Neutrophil (primary cell): Measurements from ENCODE around the gene AIP.

Experiments
- H3K27ac ChIP-seq: fragments of 200-600 bp; sonication (generic); 2 replicates; pipeline ENCODE4 v1.5.1; 2016; ENCODE audit warnings: mild to moderate bottlenecking, moderate library complexity
- H3K27me3 ChIP-seq: fragments of 200-600 bp; sonication (generic); 2 replicates; pipeline ENCODE4 v1.6.0; 2016; ENCODE audit warnings: mild to moderate bottlenecking
- H3K36me3 ChIP-seq: fragments of 200-600 bp; sonication (generic); 2 replicates; pipeline ENCODE4 v1.5.1; 2017
- H3K4me1 ChIP-seq, 2 experiments: fragments of 200-600 bp in 1 of 2; sonication (generic) in 1 of 2; 1 replicate in 1 of 2; 2 replicates in 1 of 2; pipeline versions ENCODE4 v1.5.1 to v1.6.1; 2013 to 2016; ENCODE audit warnings: low read depth in 1 of 2, low read length in 1 of 2, mild to moderate bottlenecking in 1 of 2, moderate library complexity in 1 of 2; ENCODE audit not compliant: control insufficient read depth in 1 of 2, insufficient read depth in 1 of 2
- H3K4me3 ChIP-seq, 2 experiments: fragments of 200-600 bp in 1 of 2; sonication (generic) in 1 of 2; 1 replicate in 1 of 2; 2 replicates in 1 of 2; pipeline ENCODE4 v1.5.1; 2013 to 2016; ENCODE audit warnings: low read depth in 1 of 2, low read length in 1 of 2, mild to moderate bottlenecking in 1 of 2, moderate library complexity in 1 of 2
- H3K9me3 ChIP-seq: fragments of 200-600 bp; sonication (generic); 2 replicates; pipeline ENCODE4 v1.5.1; 2016
- TF ChIP-seq, protein P1 (sequence below): fragments of 200-600 bp; sonication (generic); IDR thresholded peaks from 2 replicates; pipeline ENCODE4 v1.5.1; 2016; ENCODE audit warnings: antibody characterized with exemption

Gene AIP

GRCh38 chr11:67482827-67483798 is at the start of gene AIP:
TSS of gene AIP (plus strand) at chr11:67483026. CDS start at chr11:67483159, 133 bp downstream.
- Histone ChIP-seq H3K9me3 (no peaks in the 10 kb centered on the region), H3K4me3 (peak within 1 kb of the TSS; percentile 85 to 92), H3K27ac (peak within 1 kb of the TSS; percentile 96), H3K4me1 (peaks cover 40 to 44% of the 10 kb centered on the region in 2 experiments), H3K36me3 (peaks cover 9% of the 10 kb centered on the region), H3K27me3 (no peaks in the 10 kb centered on the region)
- TF ChIP-seq, protein P1, sequence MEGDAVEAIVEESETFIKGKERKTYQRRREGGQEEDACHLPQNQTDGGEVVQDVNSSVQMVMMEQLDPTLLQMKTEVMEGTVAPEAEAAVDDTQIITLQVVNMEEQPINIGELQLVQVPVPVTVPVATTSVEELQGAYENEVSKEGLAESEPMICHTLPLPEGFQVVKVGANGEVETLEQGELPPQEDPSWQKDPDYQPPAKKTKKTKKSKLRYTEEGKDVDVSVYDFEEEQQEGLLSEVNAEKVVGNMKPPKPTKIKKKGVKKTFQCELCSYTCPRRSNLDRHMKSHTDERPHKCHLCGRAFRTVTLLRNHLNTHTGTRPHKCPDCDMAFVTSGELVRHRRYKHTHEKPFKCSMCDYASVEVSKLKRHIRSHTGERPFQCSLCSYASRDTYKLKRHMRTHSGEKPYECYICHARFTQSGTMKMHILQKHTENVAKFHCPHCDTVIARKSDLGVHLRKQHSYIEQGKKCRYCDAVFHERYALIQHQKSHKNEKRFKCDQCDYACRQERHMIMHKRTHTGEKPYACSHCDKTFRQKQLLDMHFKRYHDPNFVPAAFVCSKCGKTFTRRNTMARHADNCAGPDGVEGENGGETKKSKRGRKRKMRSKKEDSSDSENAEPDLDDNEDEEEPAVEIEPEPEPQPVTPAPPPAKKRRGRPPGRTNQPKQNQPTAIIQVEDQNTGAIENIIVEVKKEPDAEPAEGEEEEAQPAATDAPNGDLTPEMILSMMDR = peak; percentile 69

- Histone ChIP-seq H3K27me3 (no peaks in the 10 kb centered on the region), H3K9me3 (no peaks in the 10 kb centered on the region), H3K4me3 (no peak overlapping the region), H3K27ac (no peak overlapping the region), H3K4me1 (peaks cover 23 to 27% of the 10 kb centered on the region in 2 experiments), H3K36me3 (peaks cover 80% of the 10 kb centered on the region)
- TF ChIP-seq, protein P1 = no peak
Measured at GRCh38 chr11:67433536-67434394, 49.1 kb upstream of the AIP start.

GRCh38 chr11:67434395-67434881 is 48.4 kb upstream of the AIP start:
- H3K36me3 ChIP-seq = peaks cover 83% of the 10 kb centered on the region

DNA sequence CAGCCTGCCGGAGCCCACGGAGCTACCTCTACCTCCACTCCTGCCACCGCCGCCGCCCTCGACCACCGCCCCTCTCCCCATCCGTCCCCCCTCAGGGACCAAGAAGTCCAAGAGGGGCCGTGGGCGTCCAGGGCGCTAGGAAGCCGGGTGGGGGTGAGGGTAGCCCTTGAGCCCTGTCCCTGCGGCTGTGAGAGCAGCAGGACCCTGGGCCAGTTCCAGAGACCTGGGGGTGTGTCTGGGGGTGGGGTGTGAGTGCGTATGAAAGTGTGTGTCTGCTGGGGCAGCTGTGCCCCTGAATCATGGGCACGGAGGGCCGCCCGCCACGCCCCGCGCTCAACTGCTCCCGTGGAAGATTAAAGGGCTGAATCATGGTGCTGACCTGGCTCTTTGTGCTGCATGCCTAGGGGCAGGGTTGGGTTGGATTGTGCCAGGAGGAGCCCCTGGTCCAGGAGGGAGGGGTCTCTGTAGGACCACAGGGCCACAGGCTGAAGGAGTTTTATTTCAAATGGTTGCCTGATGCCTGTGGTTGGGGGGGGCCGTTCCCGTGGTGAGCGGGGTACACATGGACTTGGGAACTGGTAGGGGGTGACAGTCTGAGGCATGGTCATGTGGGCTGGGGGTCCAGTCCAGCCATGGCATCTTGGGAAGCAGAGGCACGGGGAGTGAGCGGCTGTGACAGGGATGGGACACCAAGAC is 47.6 kb upstream of the AIP start:
- Histone ChIP-seq H3K27me3 (no peaks in the 10 kb centered on the region), H3K27ac (no peak overlapping the region), H3K9me3 (no peaks in the 10 kb centered on the region), H3K36me3 (peaks cover 81% of the 10 kb centered on the region), H3K4me3 (no peak overlapping the region), H3K4me1 (peaks cover 14% of the 10 kb centered on the region in 2 experiments)
- TF ChIP-seq, protein P1 = no peak

More at GRCh38 chr11:67434395-67434881, 48.4 kb upstream of the AIP start:
- TF ChIP-seq, protein P1 = no peak
- H3K4me1 ChIP-seq = peaks cover 16 to 20% of the 10 kb centered on the region in 2 experiments
- H3K27ac ChIP-seq = no peak overlapping the region
- no peaks in the 10 kb centered on the region for H3K27me3 ChIP-seq
- no peaks in the 10 kb centered on the region for H3K9me3 ChIP-seq
- no peak overlapping the region for H3K4me3 ChIP-seq
